Middle frontal gyrus (tissue), 1 donor: Measurements from ENCODE around the gene EIF4EBP2.

Experiments
- DNase-seq: peaks from one replicate; pipeline ENCODE4 v3.0.0-alpha.2; 2015; ENCODE audit warnings: low spot score; ENCODE audit errors: extremely low spot score

The EIF4EBP2 gene

GRCh38 chr10:70378122-70378521, 25.8 kb upstream of the EIF4EBP2 start:
- no peak for DNase-seq

- DNase-seq = no peak
Measured at GRCh38 chr10:70379581-70380176, 24.3 kb upstream of the EIF4EBP2 start.

GRCh38 chr10:70380350-70381135, 23.4 kb upstream of the EIF4EBP2 start:
- no peak for DNase-seq

- no peak for DNase-seq
Measured at GRCh38 chr10:70381471-70382421, 22.2 kb upstream of the EIF4EBP2 start.

GRCh38 chr10:70391654-70392053, 12.3 kb upstream of the EIF4EBP2 start:
- DNase-seq = no peak

- no peak for DNase-seq
Measured at GRCh38 chr10:70396140-70396539, 7.8 kb upstream of the EIF4EBP2 start.

GRCh38 chr10:70399177-70399576, 4.8 kb upstream of the EIF4EBP2 start:
- no peak for DNase-seq

GRCh38 chr10:70403483-70404035, 386 bp upstream of the EIF4EBP2 start:
- no peak for DNase-seq

- no peak for DNase-seq
Measured at GRCh38 chr10:70404787-70405036, 767 bp downstream of the EIF4EBP2 start.

- DNase-seq = no peak
Measured at GRCh38 chr10:70405037-70405824, 1.3 kb downstream of the EIF4EBP2 start.

GRCh38 chr10:70409772-70410171, 5.8 kb downstream of the EIF4EBP2 start:
- no peak for DNase-seq

GRCh38 chr10:70410608-70411007, 6.7 kb downstream of the EIF4EBP2 start:
- no peak for DNase-seq

GRCh38 chr10:70412356-70412755, 8.4 kb downstream of the EIF4EBP2 start:
- no peak for DNase-seq

- no peak for DNase-seq
Measured at GRCh38 chr10:70417568-70417967, 13.6 kb downstream of the EIF4EBP2 start.

GRCh38 chr10:70418229-70418628, 14.3 kb downstream of the EIF4EBP2 start:
- no peak for DNase-seq

- DNase-seq = no peak
Measured at GRCh38 chr10:70418713-70419112, 14.8 kb downstream of the EIF4EBP2 start.

GRCh38 chr10:70424320-70424719, 20.4 kb downstream of the EIF4EBP2 start:
- no peak for DNase-seq

GRCh38 chr10:70425096-70425495, 21.2 kb downstream of the EIF4EBP2 start:
- DNase-seq = no peak

GRCh38 chr10:70426823-70427222, 22.9 kb downstream of the EIF4EBP2 start:
- no peak for DNase-seq

GRCh38 chr10:70430493-70431445, 26.8 kb downstream of the EIF4EBP2 start:
- no peak for DNase-seq
